SK-N-SH (cell line): ENCODE measurements around the gene NCKAP5. TPM values are rescaled to one million over a fixed set of nuclear protein-coding genes. Genes with fewer than 3 reads are reported as not detected.

Experiments used
- CTCF ChIA-PET: fragments of 300-600, 350-600 bp; formaldehyde crosslinking; extraction: SDS; loops from one replicate; lab custom pipeline; 2021; lab: Yijun Ruan, JAX
- POLR2A ChIA-PET: fragments of 350-600 bp; sonication (Branson Sonifier 250); formaldehyde crosslinking; extraction: SDS; loops from one replicate; lab custom pipeline; 2020; ENCODE audit warnings: antibody characterized with exemption, inconsistent platforms; lab: Yijun Ruan, JAX
- DNase-seq: peaks from one replicate; pipeline ENCODE4 v3.0.0; 2012
- H2AFZ ChIP-seq: fragments of 200-600 bp; sonication (generic); 2 replicates; pipeline ENCODE4 v1.8.1; 2016; ENCODE audit warnings: antibody characterized with exemption, mild to moderate bottlenecking, low read depth
- H3F3A ChIP-seq: fragments of 200-600 bp; sonication (generic); replicated peaks from 2 replicates; pipeline ENCODE3; 2016; ENCODE audit warnings: antibody characterized with exemption, mild to moderate bottlenecking; ENCODE audit not compliant: insufficient read depth
- H3K27ac ChIP-seq, 2 experiments: fragments of 200-500 bp in 1 of 2; fragments of 200-600 bp in 1 of 2; sonication (Bioruptor generic) in 1 of 2; sonication (generic), shearing (Covaris generic) in 1 of 2; 2 replicates each; pipeline versions ENCODE4 v1.5.1 to v1.6.1; 2014 to 2016; ENCODE audit warnings: low read depth in 2 of 2, inconsistent platforms in 1 of 2, low read length in 1 of 2, mild to moderate bottlenecking in 1 of 2, mixed read lengths in 1 of 2
- H3K27me3 ChIP-seq: fragments of 200-600 bp; sonication (generic), shearing (Covaris generic); 2 replicates; pipeline ENCODE4 v1.6.1; 2016; ENCODE audit warnings: mixed run types; ENCODE audit not compliant: insufficient read depth
- H3K36me3 ChIP-seq, 2 experiments: fragments of 200-500 bp in 1 of 2; fragments of 200-600 bp in 1 of 2; sonication (Bioruptor generic) in 1 of 2; sonication (generic) in 1 of 2; replicated peaks in 1 of 2; 2 replicates each; pipeline versions ENCODE3 to v1.5.1; 2014 to 2016; ENCODE audit warnings: low read length in 1 of 2, mild to moderate bottlenecking in 1 of 2; ENCODE audit not compliant: insufficient read depth in 2 of 2, control insufficient read depth in 1 of 2
- H3K4me1 ChIP-seq, 2 experiments: fragments of 200-500 bp in 1 of 2; fragments of 200-600 bp in 1 of 2; sonication (Bioruptor generic) in 1 of 2; sonication (generic), shearing (Covaris generic) in 1 of 2; 2 replicates each; pipeline versions ENCODE4 v1.5.1 to v1.6.1; 2014 to 2016; ENCODE audit warnings: low read depth in 1 of 2, low read length in 1 of 2, mixed run types in 1 of 2; ENCODE audit not compliant: insufficient read depth in 2 of 2, control insufficient read depth in 1 of 2
- H3K4me2 ChIP-seq: fragments of 200-600 bp; sonication (generic), shearing (Covaris generic); 2 replicates; pipeline ENCODE4 v1.6.1; 2017; ENCODE audit warnings: mixed run types
- H3K4me3 ChIP-seq, 2 experiments: fragments of 200-500 bp in 1 of 2; fragments of 200-600 bp in 1 of 2; sonication (Bioruptor generic) in 1 of 2; sonication (generic), shearing (Covaris generic) in 1 of 2; 2 replicates each; pipeline versions ENCODE4 v1.5.1 to v1.8.1; 2014 to 2016; ENCODE audit warnings: low read depth in 2 of 2, inconsistent platforms in 1 of 2, low read length in 1 of 2, mild to moderate bottlenecking in 1 of 2, mixed read lengths in 1 of 2, moderate library complexity in 1 of 2
- H3K79me2 ChIP-seq: fragments of 200-600 bp; sonication (generic); 2 replicates; pipeline ENCODE4 v1.8.1; 2017; ENCODE audit warnings: mild to moderate bottlenecking; ENCODE audit not compliant: insufficient read depth
- H3K9ac ChIP-seq: fragments of 200-600 bp; sonication (generic); 2 replicates; pipeline ENCODE4 v1.6.1; 2017; ENCODE audit warnings: mixed run types
- H3K9me2 ChIP-seq: fragments of 200-600 bp; sonication (generic); 2 replicates; pipeline ENCODE4 v1.6.1; 2017; ENCODE audit warnings: mixed run types
- H3K9me3 ChIP-seq: fragments of 200-600 bp; sonication (generic); 2 replicates; pipeline ENCODE4 v1.6.1; 2017; ENCODE audit warnings: mixed run types, mild to moderate bottlenecking, moderate library complexity
- H4K20me1 ChIP-seq: fragments of 200-600 bp; sonication (generic); 2 replicates; pipeline ENCODE4 v1.6.1; 2017; ENCODE audit warnings: mild to moderate bottlenecking, mixed run types; ENCODE audit not compliant: insufficient read depth
- EP300 ChIP-seq, 2 experiments: IDR thresholded peaks; 2 replicates each; pipeline versions ENCODE4 v1.4.0 to v1.6.1; 2012; ENCODE audit warnings: borderline replicate concordance in 1 of 2, low read depth in 1 of 2, low read length in 1 of 2
- EZH2phosphoT487 ChIP-seq: fragments of 200-600 bp; sonication (generic); IDR thresholded peaks from 2 replicates; pipeline ENCODE4 v1.6.1; 2017; ENCODE audit warnings: low read depth, mixed run types, mild to moderate bottlenecking, antibody characterized with exemption, moderate library complexity, borderline replicate concordance
- FOSL2 ChIP-seq: IDR thresholded peaks from 2 replicates; pipeline ENCODE4 v1.4.0; 2012; ENCODE audit warnings: low read depth, mild to moderate bottlenecking, moderate library complexity, borderline replicate concordance
- FOXM1 ChIP-seq: IDR thresholded peaks from 2 replicates; pipeline ENCODE4 v1.4.0; 2012; ENCODE audit warnings: low read depth, mild to moderate bottlenecking
- GATA2 ChIP-seq: sonication (generic); formaldehyde crosslinking; IDR thresholded peaks from 2 replicates; pipeline ENCODE4 v1.5.0; 2020; ENCODE audit warnings: mild to moderate bottlenecking, missing genetic modification reagents
- JUND ChIP-seq: IDR thresholded peaks from 2 replicates; pipeline ENCODE4 v1.4.0; 2012
- MAX ChIP-seq: IDR thresholded peaks from 2 replicates; pipeline ENCODE4 v1.4.0; 2012; ENCODE audit warnings: low read depth
- MEF2A ChIP-seq: IDR thresholded peaks from 2 replicates; pipeline ENCODE4 v1.4.0; 2012; ENCODE audit warnings: low read depth, borderline replicate concordance
- MXI1 ChIP-seq: IDR thresholded peaks from 2 replicates; pipeline ENCODE4 v1.6.1; 2012; ENCODE audit warnings: mild to moderate bottlenecking, low read depth, low read length, improper control_type of control experiment
- NFIC ChIP-seq: IDR thresholded peaks from 2 replicates; pipeline ENCODE4 v1.4.0; 2012; ENCODE audit warnings: borderline replicate concordance
- POLR2AphosphoS5 ChIP-seq: IDR thresholded peaks from 2 replicates; pipeline ENCODE4 v1.6.1; 2012; ENCODE audit warnings: low read depth, low read length
- RXRA ChIP-seq: IDR thresholded peaks from 2 replicates; pipeline ENCODE4 v1.4.0; 2012; ENCODE audit warnings: low read depth, mild to moderate bottlenecking, borderline replicate concordance
- SIN3A ChIP-seq: IDR thresholded peaks from 2 replicates; pipeline ENCODE4 v1.6.1; 2012; ENCODE audit warnings: low read depth, mild to moderate bottlenecking, low read length, moderate library complexity, borderline replicate concordance
- TAF1 ChIP-seq: IDR thresholded peaks from 2 replicates; pipeline ENCODE4 v1.6.1; 2012; ENCODE audit warnings: low read depth, mild to moderate bottlenecking, low read length, moderate library complexity, borderline replicate concordance
- TEAD4 ChIP-seq: IDR thresholded peaks from 2 replicates; pipeline ENCODE4 v1.4.0; 2012; ENCODE audit warnings: mild to moderate bottlenecking, borderline replicate concordance; ENCODE audit not compliant: insufficient read depth
- USF2 ChIP-seq: fragments of 150-350 bp; IDR thresholded peaks from 2 replicates; pipeline ENCODE4 v1.6.1; 2017; ENCODE audit warnings: antibody characterized with exemption, low read length, low read depth, borderline replicate concordance
- YY1 ChIP-seq: IDR thresholded peaks from 2 replicates; pipeline ENCODE4 v1.4.0; 2012; ENCODE audit warnings: low read depth, mild to moderate bottlenecking
- WGBS: methylation state at CpG from one replicate; pipeline ENCODE4 v1.1.6; 2017; ENCODE audit warnings: low lambda C conversion rate; 5-methylcytosine and 5-hydroxymethylcytosine counted together
- polyA plus RNA-seq, 3 experiments: library from polyadenylated mRNA; depleted of rRNA; stranded (reverse); fragments of >200 nt; gene quantifications; 2 replicates each; pipeline ENCODE4 v1.2.3, GENCODE V29; 2012
- TF ChIP-seq, protein P1 (sequence below): fragments of 200-600 bp; sonication (generic); IDR thresholded peaks from 2 replicates; pipeline ENCODE4 v1.6.1; 2017; ENCODE audit warnings: antibody characterized with exemption, mild to moderate bottlenecking, moderate library complexity
- TF ChIP-seq, protein P2 (sequence below): IDR thresholded peaks from 2 replicates; pipeline ENCODE4 v1.4.0; 2012; ENCODE audit warnings: low read depth, borderline replicate concordance

Gene NCKAP5
- polyA plus RNA-seq, 1 of the 3 experiments (the other 2 are of a cell fraction) = 0.02 TPM

- Histone ChIP-seq H3K27me3 (no peaks in the 10 kb centered on the region), H4K20me1 (no peaks in the 10 kb centered on the region), H3K9me2 (no peaks in the 10 kb centered on the region), H3F3A (no peaks in the 10 kb centered on the region)
- TF ChIP-seq MXI1 (no peak), POLR2AphosphoS5 (no peak), NFIC (no peak), JUND (no peak), EP300 (IDR thresholded peaks at IDR 0.05; ENCODE audit: borderline replicate concordance in 1 of 2, low read depth in 1 of 2, low read length in 1 of 2) (no peak), GATA2 (CRISPR knock-in tag) (no peak), FOXM1 (no peak), TAF1 (no peak), MEF2A (no peak), SIN3A (no peak), MAX (no peak), EZH2phosphoT487 (no peak), YY1 (no peak), TEAD4 (no peak), FOSL2 (no peak), RXRA (no peak), USF2 (no peak)
- TF ChIP-seq, protein P1, sequence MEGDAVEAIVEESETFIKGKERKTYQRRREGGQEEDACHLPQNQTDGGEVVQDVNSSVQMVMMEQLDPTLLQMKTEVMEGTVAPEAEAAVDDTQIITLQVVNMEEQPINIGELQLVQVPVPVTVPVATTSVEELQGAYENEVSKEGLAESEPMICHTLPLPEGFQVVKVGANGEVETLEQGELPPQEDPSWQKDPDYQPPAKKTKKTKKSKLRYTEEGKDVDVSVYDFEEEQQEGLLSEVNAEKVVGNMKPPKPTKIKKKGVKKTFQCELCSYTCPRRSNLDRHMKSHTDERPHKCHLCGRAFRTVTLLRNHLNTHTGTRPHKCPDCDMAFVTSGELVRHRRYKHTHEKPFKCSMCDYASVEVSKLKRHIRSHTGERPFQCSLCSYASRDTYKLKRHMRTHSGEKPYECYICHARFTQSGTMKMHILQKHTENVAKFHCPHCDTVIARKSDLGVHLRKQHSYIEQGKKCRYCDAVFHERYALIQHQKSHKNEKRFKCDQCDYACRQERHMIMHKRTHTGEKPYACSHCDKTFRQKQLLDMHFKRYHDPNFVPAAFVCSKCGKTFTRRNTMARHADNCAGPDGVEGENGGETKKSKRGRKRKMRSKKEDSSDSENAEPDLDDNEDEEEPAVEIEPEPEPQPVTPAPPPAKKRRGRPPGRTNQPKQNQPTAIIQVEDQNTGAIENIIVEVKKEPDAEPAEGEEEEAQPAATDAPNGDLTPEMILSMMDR = no peak
- TF ChIP-seq, protein P2, sequence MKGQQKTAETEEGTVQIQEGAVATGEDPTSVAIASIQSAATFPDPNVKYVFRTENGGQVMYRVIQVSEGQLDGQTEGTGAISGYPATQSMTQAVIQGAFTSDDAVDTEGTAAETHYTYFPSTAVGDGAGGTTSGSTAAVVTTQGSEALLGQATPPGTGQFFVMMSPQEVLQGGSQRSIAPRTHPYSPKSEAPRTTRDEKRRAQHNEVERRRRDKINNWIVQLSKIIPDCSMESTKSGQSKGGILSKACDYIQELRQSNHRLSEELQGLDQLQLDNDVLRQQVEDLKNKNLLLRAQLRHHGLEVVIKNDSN = no peak
- TF ChIP-seq, all 33 proteins: peak for 0
- DNase-seq = no peak
- no peak overlapping the region for H3K27ac ChIP-seq
- no peak overlapping the region for H3K4me2 ChIP-seq
- H3K4me1 ChIP-seq = peaks cover 6 to 7% of the 10 kb centered on the region in 2 experiments; a peak in 2 of 4 replicates
- no peak overlapping the region for H3K4me3 ChIP-seq
- H2AFZ ChIP-seq = no peak overlapping the region
- H3K79me2 ChIP-seq = no peaks in the 10 kb centered on the region
- ChIA-PET CTCF (interaction anchor here (1.1 kb wide), 1 partner anchor 34 kb away, joined by 3 read pairs; no protein-coding TSS in a partner anchor), POLR2A (no interaction called here)
- H3K36me3 ChIP-seq = no peaks in the 10 kb centered on the region
- no peaks in the 10 kb centered on the region for H3K9me3 ChIP-seq
- no peak overlapping the region for H3K9ac ChIP-seq
- WGBS = 64% methylated on average over 5 of the region's 5 CpGs
Measured at GRCh38 chr2:132975193-132976105, 592.8 kb downstream of the NCKAP5 start.
